Left ventricle myocardium inferior (tissue), 1 donor: ENCODE measurements around the gene SUMO3. TPM values are rescaled to one million over a fixed set of nuclear protein-coding genes. Genes with fewer than 3 reads are reported as not detected.

Experiments used
- DNase-seq: peaks from one replicate; pipeline ENCODE4 v3.0.0-alpha.2; 2020
- H3K27ac ChIP-seq: fragments of 200-600 bp; replicated peaks from 2 replicates; pipeline ENCODE4 v1.8.0; 2021
- H3K27me3 ChIP-seq: fragments of 200-600 bp; 2 replicates; pipeline ENCODE4 v1.8.0; 2021; ENCODE audit warnings: low read depth
- H3K36me3 ChIP-seq: fragments of 200-600 bp; 2 replicates; pipeline ENCODE4 v1.8.0; 2021
- H3K4me1 ChIP-seq: fragments of 200-600 bp; 2 replicates; pipeline ENCODE4 v1.8.0; 2021
- H3K4me3 ChIP-seq: fragments of 200-600 bp; 2 replicates; pipeline ENCODE4 v1.8.0; 2021; ENCODE audit warnings: mild to moderate bottlenecking, moderate library complexity
- H3K9me3 ChIP-seq: fragments of 200-600 bp; replicated peaks from 2 replicates; pipeline ENCODE4 v1.8.0; 2021
- intact Hi-C: fragments of 100-400 bp; cut with micrococcal nuclease; formaldehyde crosslinking; loops from one replicate; pipeline ENCODE4 v1.11.0; 2022
- total RNA-seq: library from RNA; stranded (reverse); fragmentation: NEBNext Ultra II Directional; extraction: Animal tissue kit (Norgen Biotek cat#: 25700); gene quantifications from one replicate; pipeline ENCODE4 v1.2.1, GENCODE V29; 2021
- TF ChIP-seq, protein P1 (sequence below): fragments of 200-600 bp; IDR thresholded peaks from 2 replicates; pipeline ENCODE4 v1.8.0; 2021; ENCODE audit warnings: antibody characterized with exemption, mild to moderate bottlenecking, borderline replicate concordance
- donor health status: DM: no; HTN: yes; CAD: no; lungs with severe emphysema.

SUMO3 gene
- total RNA-seq, 1 donor from 2014 or later = 75.5 TPM

DNA sequence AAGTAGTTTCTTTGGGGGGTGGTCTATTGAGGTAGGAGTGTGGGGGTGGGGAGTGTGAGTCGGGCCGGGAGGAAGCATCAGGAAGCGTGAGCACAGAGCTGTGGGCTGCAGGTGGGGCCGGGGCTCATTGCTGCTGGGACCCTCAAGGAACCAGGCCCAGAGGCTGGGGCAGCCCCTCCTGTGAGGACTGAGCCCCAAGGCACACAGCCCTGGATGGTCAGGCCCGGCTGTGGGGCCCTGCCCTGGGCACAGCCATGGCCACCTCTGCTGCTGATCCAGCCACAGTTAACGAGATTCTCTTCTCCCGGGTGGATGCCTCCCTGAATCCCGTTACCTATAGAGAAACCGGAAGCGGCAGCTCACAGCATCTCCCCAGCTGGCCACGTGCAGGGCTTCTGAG, 22.9 kb upstream of the SUMO3 start:
- TF ChIP-seq, protein P1, sequence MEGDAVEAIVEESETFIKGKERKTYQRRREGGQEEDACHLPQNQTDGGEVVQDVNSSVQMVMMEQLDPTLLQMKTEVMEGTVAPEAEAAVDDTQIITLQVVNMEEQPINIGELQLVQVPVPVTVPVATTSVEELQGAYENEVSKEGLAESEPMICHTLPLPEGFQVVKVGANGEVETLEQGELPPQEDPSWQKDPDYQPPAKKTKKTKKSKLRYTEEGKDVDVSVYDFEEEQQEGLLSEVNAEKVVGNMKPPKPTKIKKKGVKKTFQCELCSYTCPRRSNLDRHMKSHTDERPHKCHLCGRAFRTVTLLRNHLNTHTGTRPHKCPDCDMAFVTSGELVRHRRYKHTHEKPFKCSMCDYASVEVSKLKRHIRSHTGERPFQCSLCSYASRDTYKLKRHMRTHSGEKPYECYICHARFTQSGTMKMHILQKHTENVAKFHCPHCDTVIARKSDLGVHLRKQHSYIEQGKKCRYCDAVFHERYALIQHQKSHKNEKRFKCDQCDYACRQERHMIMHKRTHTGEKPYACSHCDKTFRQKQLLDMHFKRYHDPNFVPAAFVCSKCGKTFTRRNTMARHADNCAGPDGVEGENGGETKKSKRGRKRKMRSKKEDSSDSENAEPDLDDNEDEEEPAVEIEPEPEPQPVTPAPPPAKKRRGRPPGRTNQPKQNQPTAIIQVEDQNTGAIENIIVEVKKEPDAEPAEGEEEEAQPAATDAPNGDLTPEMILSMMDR = no peak
- no peak for DNase-seq
- no peak overlapping the region for H3K27ac ChIP-seq
- H3K36me3 ChIP-seq = no peaks in the 10 kb centered on the region
- H3K9me3 ChIP-seq = no peaks in the 10 kb centered on the region
- no peak overlapping the region for H3K4me3 ChIP-seq
- H3K27me3 ChIP-seq = no peaks in the 10 kb centered on the region
- peaks cover 18% of the 10 kb centered on the region for H3K4me1 ChIP-seq
- intact Hi-C loops = no loop called here

DNA sequence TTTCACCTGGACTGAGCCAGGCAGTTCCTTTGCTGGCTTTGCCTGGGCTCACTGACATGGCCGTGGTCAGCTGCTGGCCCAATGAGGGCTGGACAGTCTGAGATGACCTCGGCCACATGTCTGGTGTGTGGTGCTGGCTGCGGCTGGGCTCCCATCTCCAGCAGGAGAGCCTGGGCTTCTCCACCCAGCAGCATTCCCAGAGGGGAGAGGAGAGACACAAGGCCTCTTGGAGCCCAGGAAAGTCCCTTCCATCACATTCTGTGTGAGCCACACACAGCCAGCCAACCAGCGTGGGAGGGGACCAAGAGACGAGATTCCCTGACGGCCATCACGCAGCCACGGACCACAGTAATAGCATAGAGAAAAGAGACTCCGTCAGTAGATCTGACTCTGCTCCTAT, 21.1 kb upstream of the SUMO3 start:
- no peaks in the 10 kb centered on the region for H3K36me3 ChIP-seq
- TF ChIP-seq, protein P1 = no peak
- no peaks in the 10 kb centered on the region for H3K27me3 ChIP-seq

DNA sequence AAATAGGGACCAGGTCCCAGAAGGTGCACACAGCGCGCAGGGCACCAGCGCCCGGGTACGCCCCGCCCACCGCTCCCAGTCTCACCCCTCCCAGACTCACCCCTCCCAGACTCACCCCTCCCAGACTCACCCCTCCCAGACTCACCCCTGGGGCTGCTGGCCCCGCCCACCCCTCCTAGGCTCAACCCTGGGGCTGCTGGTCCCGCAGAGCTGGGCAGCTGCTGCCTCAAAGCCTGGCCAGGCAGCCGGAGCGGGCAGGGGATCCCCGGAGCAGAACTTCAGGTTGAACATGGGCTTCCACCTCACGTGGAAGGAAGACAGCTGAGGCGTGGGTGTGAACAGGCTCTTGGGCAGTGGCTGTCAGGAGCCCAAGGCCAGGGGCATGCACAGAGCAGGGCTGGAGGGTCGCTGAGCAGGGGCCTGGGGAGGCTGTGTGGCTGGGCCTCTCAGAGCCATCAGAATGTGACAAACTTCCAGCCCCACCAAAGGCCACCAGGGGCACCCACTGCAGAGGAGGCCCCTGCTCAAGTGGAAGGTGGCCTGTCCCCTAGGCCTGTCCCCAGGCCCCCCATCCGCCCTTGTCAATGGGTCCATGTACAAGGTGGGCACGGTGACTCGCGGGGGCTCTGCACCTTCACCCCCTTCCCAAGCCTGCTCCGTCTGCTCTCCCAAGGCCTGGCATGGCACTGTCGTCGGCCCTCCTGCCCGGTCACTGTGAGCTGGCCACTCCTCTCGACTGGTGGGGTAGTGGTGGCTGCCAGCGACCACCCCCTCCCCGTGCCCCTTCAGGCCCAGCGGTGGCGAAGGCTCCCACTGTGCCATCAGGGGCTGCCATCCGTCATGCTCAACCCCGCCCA, 20.4 kb upstream of the SUMO3 start:
- Histone ChIP-seq H3K27ac (no peak overlapping the region), H3K9me3 (no peaks in the 10 kb centered on the region), H3K27me3 (no peaks in the 10 kb centered on the region), H3K4me3 (no peak overlapping the region), H3K4me1 (peaks cover 9% of the 10 kb centered on the region), H3K36me3 (no peaks in the 10 kb centered on the region)
- TF ChIP-seq, protein P1 = no peak
- intact Hi-C loops = no loop called here
- DNase-seq = no peak

More for the DNA sequence above, 21.1 kb upstream of the SUMO3 start:
- intact Hi-C loops = no loop called here
- H3K27ac ChIP-seq = no peak overlapping the region
- H3K4me3 ChIP-seq = no peak overlapping the region
- peaks cover 9% of the 10 kb centered on the region for H3K4me1 ChIP-seq
- no peak for DNase-seq
- no peaks in the 10 kb centered on the region for H3K9me3 ChIP-seq

DNA sequence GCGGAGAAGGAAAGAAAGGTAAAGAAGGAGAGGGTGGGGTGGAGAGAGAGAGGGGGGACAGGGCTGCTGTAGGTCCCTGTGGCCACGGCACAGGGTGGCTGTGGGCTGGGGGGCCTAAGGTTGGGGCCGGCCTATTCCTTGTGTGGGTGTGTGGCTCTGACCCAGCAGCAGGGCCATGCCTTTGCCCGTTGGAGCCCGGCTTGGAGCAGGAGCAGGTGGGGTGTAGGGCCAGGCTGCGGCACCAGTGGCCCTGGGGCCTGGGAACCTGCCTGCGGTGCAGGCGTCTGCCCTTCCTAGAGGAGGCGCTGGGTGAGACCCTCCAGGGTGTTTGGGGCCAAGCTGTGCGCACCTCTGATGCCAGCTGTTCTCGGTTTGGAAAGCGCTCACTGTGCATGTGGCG, 19.7 kb upstream of the SUMO3 start:
- H3K27ac ChIP-seq = no peak overlapping the region
- H3K4me1 ChIP-seq = peaks cover 9% of the 10 kb centered on the region
- intact Hi-C loops = no loop called here
- no peaks in the 10 kb centered on the region for H3K36me3 ChIP-seq
- TF ChIP-seq, protein P1 = no peak
- no peak for DNase-seq
- H3K4me3 ChIP-seq = no peak overlapping the region
- no peaks in the 10 kb centered on the region for H3K9me3 ChIP-seq
- H3K27me3 ChIP-seq = no peaks in the 10 kb centered on the region

DNA sequence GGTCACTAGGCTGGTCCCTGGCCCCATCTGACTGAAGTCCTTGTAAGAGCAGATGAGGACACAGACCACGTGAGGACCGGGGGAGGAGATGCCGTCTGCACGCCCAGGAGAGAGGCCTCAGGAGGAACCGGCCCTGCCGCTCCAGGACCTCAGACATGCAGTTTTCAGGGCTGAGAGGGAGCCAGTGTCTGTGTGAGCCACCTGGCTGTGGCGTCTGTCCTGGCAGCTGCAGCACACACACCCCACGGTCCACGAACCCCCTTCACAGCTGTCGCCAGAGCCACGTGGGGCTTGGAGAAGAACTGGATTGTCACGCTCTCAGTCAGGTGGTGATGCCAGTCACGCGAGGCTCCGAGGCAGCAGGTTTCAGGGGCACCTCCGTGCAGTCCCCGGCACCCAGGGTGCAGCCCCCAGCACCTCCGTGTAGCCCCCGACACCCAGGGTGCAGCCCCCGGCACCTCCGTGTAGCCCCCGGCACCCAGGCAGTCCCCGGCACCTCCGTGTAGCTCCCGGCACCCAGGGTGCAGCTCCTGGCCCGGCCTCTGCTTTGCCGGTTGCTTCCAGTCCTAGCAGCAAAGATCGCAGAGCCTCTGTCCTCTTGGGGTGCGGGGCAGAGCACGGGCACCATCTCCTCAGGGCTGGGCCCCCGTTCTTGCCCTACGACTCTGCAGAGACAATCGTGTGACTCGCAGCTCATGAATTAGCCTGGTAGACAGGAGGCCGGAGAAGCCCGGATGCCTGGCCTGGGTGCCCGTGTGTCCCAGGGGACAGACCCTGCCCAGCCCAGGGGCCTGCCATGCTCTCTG, 19.0 kb upstream of the SUMO3 start:
- TF ChIP-seq, protein P1 = no peak
- H3K4me1 ChIP-seq = peaks cover 9% of the 10 kb centered on the region
- H3K27me3 ChIP-seq = no peaks in the 10 kb centered on the region
- H3K27ac ChIP-seq = no peak overlapping the region
- no peak for DNase-seq
- no peaks in the 10 kb centered on the region for H3K9me3 ChIP-seq
- no peak overlapping the region for H3K4me3 ChIP-seq
- H3K36me3 ChIP-seq = no peaks in the 10 kb centered on the region
- intact Hi-C loops = no loop called here
